ENCODE measurements around the gene HECTD2. TPM values are rescaled to one million over a fixed set of nuclear protein-coding genes. Genes with fewer than 3 reads are reported as not detected.

The HECTD2 gene
- total RNA-seq, 1 experiment from 2014 or later = 20.9 TPM

GRCh38 chr10:91539930-91540329 lies 129.8 kb downstream of the HECTD2 start:
- ChIA-PET CTCF (no interaction called here), POLR2A (ENCODE audit: low non-redundant PET) (no interaction called here)
- Histone ChIP-seq H3K27ac (ENCODE audit: low read depth, low read length, poor library complexity, severe bottlenecking) (peak overlapping the region; percentile 85), H3K4me1 (ENCODE audit: insufficient read depth, low read length, poor library complexity, severe bottlenecking) (peaks cover 22% of the 10 kb centered on the region), H3K9me3 (ENCODE audit: low read depth, low read length, poor library complexity, severe bottlenecking) (peaks cover 6% of the 10 kb centered on the region), H3K4me3 (ENCODE audit: low read depth, low read length, poor library complexity, severe bottlenecking) (no peak overlapping the region), H3K36me3 (ENCODE audit: insufficient read depth, low read length, poor library complexity, severe bottlenecking) (no peaks in the 10 kb centered on the region), H3K27me3 (replicated peaks; ENCODE audit: insufficient read depth, low read depth, low read length, poor library complexity) (no peaks in the 10 kb centered on the region)
- TF ChIP-seq CTCF (conservative IDR thresholded peaks at IDR 0.05; ENCODE audit: low read depth, low read length) (no peak), EZH2 (IDR thresholded peaks at IDR 0.05; ENCODE audit: borderline replicate concordance, low read depth, low read length, poor library complexity, severe bottlenecking) (no peak)
- DNase-seq (ENCODE audit: low spot score) = no peak
- intact Hi-C loops (cut with micrococcal nuclease; ENCODE audit: unreplicated experiment) = loop anchor here (2.0 kb wide), 1 partner anchor 131 kb away; no protein-coding TSS in a partner anchor
- BruUV-seq (replicated peaks) = no TSS peak

- POLR2A ChIA-PET (ENCODE audit: low non-redundant PET) = interaction anchor here (0.7 kb wide), 1 partner anchor 1639 kb away, joined by 3 read pairs; no protein-coding TSS in a partner anchor
- Histone ChIP-seq H3K27me3 (replicated peaks; ENCODE audit: insufficient read depth, low read depth, low read length, poor library complexity) (no peaks in the 10 kb centered on the region), H3K4me3 (ENCODE audit: low read depth, low read length, poor library complexity, severe bottlenecking) (no peak overlapping the region), H3K27ac (ENCODE audit: low read depth, low read length, poor library complexity, severe bottlenecking) (peak overlapping the region; percentile 85), H3K36me3 (ENCODE audit: insufficient read depth, low read length, poor library complexity, severe bottlenecking) (no peaks in the 10 kb centered on the region), H3K9me3 (ENCODE audit: low read depth, low read length, poor library complexity, severe bottlenecking) (peaks cover 6% of the 10 kb centered on the region), H3K4me1 (ENCODE audit: insufficient read depth, low read length, poor library complexity, severe bottlenecking) (peaks cover 28% of the 10 kb centered on the region)
- intact Hi-C loops (cut with micrococcal nuclease; ENCODE audit: unreplicated experiment) = loop anchor here (2.0 kb wide), 1 partner anchor 132 kb away; no protein-coding TSS in a partner anchor
- BruUV-seq (replicated peaks) = no TSS peak
- TF ChIP-seq EZH2 (IDR thresholded peaks at IDR 0.05; ENCODE audit: borderline replicate concordance, low read depth, low read length, poor library complexity, severe bottlenecking) (no peak), CTCF (conservative IDR thresholded peaks at IDR 0.05; ENCODE audit: low read depth, low read length) (no peak)
- DNase-seq (ENCODE audit: low spot score) = peak; percentile 11
- CTCF ChIA-PET = interaction anchor here (1.1 kb wide), 1 partner anchor 242 kb away, joined by 4 read pairs; no protein-coding TSS in a partner anchor
Observed at GRCh38 chr10:91540733-91541132, 130.6 kb downstream of the HECTD2 start.

GRCh38 chr10:91541481-91541880 lies 131.3 kb downstream of the HECTD2 start:
- H3K27me3 ChIP-seq (replicated peaks; ENCODE audit: insufficient read depth, low read depth, low read length, poor library complexity) = no peaks in the 10 kb centered on the region
- peaks cover 6% of the 10 kb centered on the region for H3K9me3 ChIP-seq (ENCODE audit: low read depth, low read length, poor library complexity, severe bottlenecking)
- DNase-seq (ENCODE audit: low spot score) = peak; percentile 97
- ChIA-PET POLR2A (ENCODE audit: low non-redundant PET) (no interaction called here), CTCF (interaction anchor here (0.6 to 1.1 kb wide), 2 partner anchors 10 to 243 kb away, joined by 4 to 5 read pairs; no protein-coding TSS in a partner anchor)
- peak overlapping the region; percentile 85 for H3K27ac ChIP-seq (ENCODE audit: low read depth, low read length, poor library complexity, severe bottlenecking)
- TF ChIP-seq EZH2 (IDR thresholded peaks at IDR 0.05; ENCODE audit: borderline replicate concordance, low read depth, low read length, poor library complexity, severe bottlenecking) = no peak
- no peak for TF ChIP-seq CTCF (conservative IDR thresholded peaks at IDR 0.05; ENCODE audit: low read depth, low read length)
- intact Hi-C loops (cut with micrococcal nuclease; ENCODE audit: unreplicated experiment) = loop anchor here (2.0 kb wide), 1 partner anchor 133 kb away; no protein-coding TSS in a partner anchor
- H3K4me1 ChIP-seq (ENCODE audit: insufficient read depth, low read length, poor library complexity, severe bottlenecking) = peaks cover 28% of the 10 kb centered on the region
- no TSS peak for BruUV-seq (replicated peaks)
- H3K36me3 ChIP-seq (ENCODE audit: insufficient read depth, low read length, poor library complexity, severe bottlenecking) = no peaks in the 10 kb centered on the region
- no peak overlapping the region for H3K4me3 ChIP-seq (ENCODE audit: low read depth, low read length, poor library complexity, severe bottlenecking)

Measured in A673 (cell line).